Measurements from ENCODE around the gene OSBPL7. TPM values are rescaled to one million over a fixed set of nuclear protein-coding genes. Genes with fewer than 3 reads are reported as not detected.
A peak's percentile ranks its signal among the peaks of the same experiment; 100 is the strongest.

The OSBPL7 gene
- total and polyA plus RNA-seq, 2 of the 13 experiments (the other 11 are each of a cell fraction or from before 2014, with no cell fraction given): 4.7 to 6.6 TPM

DNA sequence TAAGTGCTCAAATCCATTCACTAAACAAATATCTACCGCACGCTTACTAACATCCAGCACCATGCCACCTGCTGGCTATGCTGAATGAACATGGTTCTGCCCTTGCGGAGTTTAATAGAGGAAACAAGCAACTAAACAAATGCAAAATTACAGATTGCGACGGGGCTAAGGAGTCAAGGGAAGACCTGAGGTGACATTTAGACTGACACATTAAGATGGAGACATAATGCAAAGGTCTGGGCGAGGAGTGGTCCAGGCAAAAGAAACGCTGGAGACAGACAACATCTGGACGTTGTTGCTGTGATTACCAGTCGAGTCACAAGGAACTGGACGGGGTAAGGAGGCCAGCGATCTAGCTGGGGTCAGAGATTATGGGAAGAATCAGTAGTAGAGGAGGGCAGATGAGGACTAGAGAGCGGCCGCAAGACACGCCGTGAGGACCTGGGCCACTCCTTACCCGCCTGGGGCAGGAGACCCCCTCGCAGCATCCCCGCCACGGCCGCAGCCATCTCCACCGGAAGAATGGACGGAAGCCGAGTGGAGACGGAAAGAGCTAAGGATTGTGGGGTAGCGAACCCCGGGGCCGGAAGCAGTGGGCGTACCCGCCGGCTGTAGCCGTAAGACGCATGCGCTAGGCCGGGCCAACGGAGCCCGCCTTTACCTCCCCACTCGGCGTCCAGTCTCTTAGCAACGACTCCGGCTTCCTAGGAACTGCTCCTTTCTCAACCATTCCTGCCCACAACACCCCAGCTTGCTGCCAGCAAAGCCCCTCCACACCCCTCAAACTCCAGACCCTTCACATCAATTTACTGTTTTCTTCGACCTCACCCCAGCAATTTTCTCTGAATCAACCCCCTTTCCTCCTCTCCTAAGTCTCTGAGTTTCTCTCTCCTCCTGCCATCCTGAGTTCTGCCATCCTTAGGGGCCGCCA is 9.7 kb upstream of the OSBPL7 start, which contains the start of the genes LRRC46 and MRPL10 (continued):
- TF ChIP-seq, protein P1, sequence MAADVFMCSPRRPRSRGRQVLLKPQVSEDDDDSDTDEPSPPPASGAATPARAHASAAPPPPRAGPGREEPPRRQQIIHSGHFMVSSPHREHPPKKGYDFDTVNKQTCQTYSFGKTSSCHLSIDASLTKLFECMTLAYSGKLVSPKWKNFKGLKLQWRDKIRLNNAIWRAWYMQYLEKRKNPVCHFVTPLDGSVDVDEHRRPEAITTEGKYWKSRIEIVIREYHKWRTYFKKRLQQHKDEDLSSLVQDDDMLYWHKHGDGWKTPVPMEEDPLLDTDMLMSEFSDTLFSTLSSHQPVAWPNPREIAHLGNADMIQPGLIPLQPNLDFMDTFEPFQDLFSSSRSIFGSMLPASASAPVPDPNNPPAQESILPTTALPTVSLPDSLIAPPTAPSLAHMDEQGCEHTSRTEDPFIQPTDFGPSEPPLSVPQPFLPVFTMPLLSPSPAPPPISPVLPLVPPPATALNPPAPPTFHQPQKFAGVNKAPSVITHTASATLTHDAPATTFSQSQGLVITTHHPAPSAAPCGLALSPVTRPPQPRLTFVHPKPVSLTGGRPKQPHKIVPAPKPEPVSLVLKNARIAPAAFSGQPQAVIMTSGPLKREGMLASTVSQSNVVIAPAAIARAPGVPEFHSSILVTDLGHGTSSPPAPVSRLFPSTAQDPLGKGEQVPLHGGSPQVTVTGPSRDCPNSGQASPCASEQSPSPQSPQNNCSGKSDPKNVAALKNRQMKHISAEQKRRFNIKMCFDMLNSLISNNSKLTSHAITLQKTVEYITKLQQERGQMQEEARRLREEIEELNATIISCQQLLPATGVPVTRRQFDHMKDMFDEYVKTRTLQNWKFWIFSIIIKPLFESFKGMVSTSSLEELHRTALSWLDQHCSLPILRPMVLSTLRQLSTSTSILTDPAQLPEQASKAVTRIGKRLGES (CRISPR knock-in tag; IDR thresholded peaks at IDR 0.05; ENCODE audit: borderline replicate concordance): no peak
- TF ChIP-seq SIX1 (CRISPR knock-in tag; IDR thresholded peaks at IDR 0.05; ENCODE audit: borderline replicate concordance): peak; percentile 24; the same call in 1 of the 2 replicates
- TF ChIP-seq WIZ (CRISPR knock-in tag; IDR thresholded peaks at IDR 0.05): peak; percentile 67
- TF ChIP-seq, protein P2, sequence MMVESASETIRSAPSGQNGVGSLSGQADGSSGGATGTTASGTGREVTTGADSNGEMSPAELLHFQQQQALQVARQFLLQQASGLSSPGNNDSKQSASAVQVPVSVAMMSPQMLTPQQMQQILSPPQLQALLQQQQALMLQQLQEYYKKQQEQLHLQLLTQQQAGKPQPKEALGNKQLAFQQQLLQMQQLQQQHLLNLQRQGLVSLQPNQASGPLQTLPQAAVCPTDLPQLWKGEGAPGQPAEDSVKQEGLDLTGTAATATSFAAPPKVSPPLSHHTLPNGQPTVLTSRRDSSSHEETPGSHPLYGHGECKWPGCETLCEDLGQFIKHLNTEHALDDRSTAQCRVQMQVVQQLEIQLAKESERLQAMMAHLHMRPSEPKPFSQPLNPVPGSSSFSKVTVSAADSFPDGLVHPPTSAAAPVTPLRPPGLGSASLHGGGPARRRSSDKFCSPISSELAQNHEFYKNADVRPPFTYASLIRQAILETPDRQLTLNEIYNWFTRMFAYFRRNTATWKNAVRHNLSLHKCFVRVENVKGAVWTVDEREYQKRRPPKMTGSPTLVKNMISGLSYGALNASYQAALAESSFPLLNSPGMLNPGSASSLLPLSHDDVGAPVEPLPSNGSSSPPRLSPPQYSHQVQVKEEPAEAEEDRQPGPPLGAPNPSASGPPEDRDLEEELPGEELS (CRISPR knock-in tag; IDR thresholded peaks at IDR 0.05): no peak
- peak; percentile 87; the same call in 1 of the 2 replicates for TF ChIP-seq TARDBP (CRISPR knock-in tag; IDR thresholded peaks at IDR 0.05)
- no peak for TF ChIP-seq SMYD3 (CRISPR knock-in tag; IDR thresholded peaks at IDR 0.05)
- TF ChIP-seq SKI (IDR thresholded peaks at IDR 0.05; ENCODE audit: partially characterized antibody): no peak
- no peak for TF ChIP-seq MZF1 (CRISPR knock-in tag; IDR thresholded peaks at IDR 0.05; ENCODE audit: borderline replicate concordance)
- peak; percentile 83 for TF ChIP-seq SRSF1 (optimal IDR thresholded peaks at IDR 0.05; ENCODE audit: low read depth, low read length)
- no peak for TF ChIP-seq SMARCC2 (IDR thresholded peaks at IDR 0.05)
- TF ChIP-seq ZNF101 (CRISPR knock-in tag; IDR thresholded peaks at IDR 0.05; ENCODE audit: borderline replicate concordance, low read depth): no peak
- no peak for TF ChIP-seq MTF2 (CRISPR knock-in tag; IDR thresholded peaks at IDR 0.05; ENCODE audit: borderline replicate concordance)
- TF ChIP-seq NFKBIZ (CRISPR knock-in tag; IDR thresholded peaks at IDR 0.05): peak; percentile 56; the same call in 1 of the 2 replicates
- no peak for TF ChIP-seq FOSL1 (CRISPR knock-in tag; IDR thresholded peaks at IDR 0.05; ENCODE audit: borderline replicate concordance)
- TF ChIP-seq KMT2A (CRISPR knock-in tag; IDR thresholded peaks at IDR 0.05): peak; percentile 83; the same call in 1 of the 2 replicates
- TF ChIP-seq THYN1 (CRISPR knock-in tag; IDR thresholded peaks at IDR 0.05; ENCODE audit: borderline replicate concordance, low read depth): no peak
- peak; percentile 63; the same call in 1 of the 2 replicates for TF ChIP-seq GFI1 (CRISPR knock-in tag; IDR thresholded peaks at IDR 0.05; ENCODE audit: borderline replicate concordance)
- no peak for TF ChIP-seq ZNF841 (CRISPR knock-in tag; IDR thresholded peaks at IDR 0.05; ENCODE audit: borderline replicate concordance)
- no peak for TF ChIP-seq ZNF790 (CRISPR knock-in tag; IDR thresholded peaks at IDR 0.05; ENCODE audit: borderline replicate concordance)
- peak; percentile 58; the same call in 1 of the 2 replicates for TF ChIP-seq HMG20B (CRISPR knock-in tag; conservative IDR thresholded peaks at IDR 0.05)
- TF ChIP-seq MEIS2 (CRISPR knock-in tag; IDR thresholded peaks at IDR 0.05): no peak; the same call in 1 of the 2 replicates
- TF ChIP-seq ZNF772 (CRISPR knock-in tag; IDR thresholded peaks at IDR 0.05): peak; percentile 4; the same call in 1 of the 2 replicates
- TF ChIP-seq GATAD1 (CRISPR knock-in tag; IDR thresholded peaks at IDR 0.05): peak; percentile 99
- no peak; the same call in 1 of the 2 replicates for TF ChIP-seq HMG20A (CRISPR knock-in tag; IDR thresholded peaks at IDR 0.05; ENCODE audit: borderline replicate concordance)
- peak; percentile 53; the same call in 1 of the 2 replicates for TF ChIP-seq HES4 (CRISPR knock-in tag; IDR thresholded peaks at IDR 0.05; ENCODE audit: borderline replicate concordance)

All from HepG2 (cell line).